Choroid plexus epithelial cell (primary cell): ENCODE results near the gene TMPRSS6.

Experiments used
- DNase-seq: peaks from one replicate; pipeline ENCODE4 v3.0.0-alpha.2; 2010; ENCODE audit warnings: low read depth
- H3K4me3 ChIP-seq: 2 replicates; pipeline ENCODE4 v1.5.1; 2011; ENCODE audit warnings: low read depth, mild to moderate bottlenecking, control low read depth, low read length, moderate library complexity
- TF ChIP-seq, protein P1 (sequence below): conservative IDR thresholded peaks from 2 replicates; pipeline ENCODE4 v1.5.1; 2011; ENCODE audit warnings: low read depth, mild to moderate bottlenecking, control low read depth, inconsistent platforms, low read length, moderate library complexity

Gene TMPRSS6

DNA sequence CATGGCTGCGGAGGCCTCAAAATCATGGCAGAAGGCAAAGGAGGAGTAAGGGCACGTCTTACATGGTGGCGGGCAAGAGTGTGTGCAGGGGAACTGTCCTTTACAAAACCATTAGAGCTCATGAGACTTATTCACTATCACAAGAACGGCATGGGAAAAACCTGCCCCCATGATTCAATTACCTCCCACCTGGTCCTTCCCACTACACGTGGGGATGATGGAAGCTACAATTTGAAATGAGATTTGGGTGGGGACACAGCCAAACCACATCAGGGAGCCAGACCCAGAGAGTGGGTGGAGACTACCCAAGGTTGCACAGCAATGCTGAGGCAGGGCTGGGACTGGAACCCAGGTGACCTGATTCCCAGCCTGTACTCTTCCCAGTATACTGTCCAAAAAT, 8.6 kb upstream of the TMPRSS6 start:
- DNase-seq, result no peak

DNA sequence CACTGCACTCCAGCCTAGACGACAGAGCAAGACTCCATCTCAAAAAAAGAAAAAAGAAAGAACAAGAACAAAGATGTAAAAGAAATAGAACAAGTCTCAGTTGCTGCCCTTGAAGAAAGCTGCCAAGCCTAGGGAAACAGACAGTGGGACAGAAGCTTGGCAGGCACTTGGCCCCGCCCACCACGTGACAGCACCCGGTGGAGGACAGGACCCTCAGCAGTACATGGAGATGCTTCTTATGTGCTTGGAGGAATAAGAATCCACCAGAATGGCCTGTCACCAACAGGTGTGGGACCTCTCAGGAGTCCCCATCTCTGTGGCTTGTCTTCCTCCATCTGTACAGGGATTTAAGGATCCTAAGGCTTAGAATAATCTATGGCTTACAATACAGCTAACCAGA, 7.6 kb upstream of the TMPRSS6 start:
- no peak for DNase-seq
- TF ChIP-seq, protein P1, sequence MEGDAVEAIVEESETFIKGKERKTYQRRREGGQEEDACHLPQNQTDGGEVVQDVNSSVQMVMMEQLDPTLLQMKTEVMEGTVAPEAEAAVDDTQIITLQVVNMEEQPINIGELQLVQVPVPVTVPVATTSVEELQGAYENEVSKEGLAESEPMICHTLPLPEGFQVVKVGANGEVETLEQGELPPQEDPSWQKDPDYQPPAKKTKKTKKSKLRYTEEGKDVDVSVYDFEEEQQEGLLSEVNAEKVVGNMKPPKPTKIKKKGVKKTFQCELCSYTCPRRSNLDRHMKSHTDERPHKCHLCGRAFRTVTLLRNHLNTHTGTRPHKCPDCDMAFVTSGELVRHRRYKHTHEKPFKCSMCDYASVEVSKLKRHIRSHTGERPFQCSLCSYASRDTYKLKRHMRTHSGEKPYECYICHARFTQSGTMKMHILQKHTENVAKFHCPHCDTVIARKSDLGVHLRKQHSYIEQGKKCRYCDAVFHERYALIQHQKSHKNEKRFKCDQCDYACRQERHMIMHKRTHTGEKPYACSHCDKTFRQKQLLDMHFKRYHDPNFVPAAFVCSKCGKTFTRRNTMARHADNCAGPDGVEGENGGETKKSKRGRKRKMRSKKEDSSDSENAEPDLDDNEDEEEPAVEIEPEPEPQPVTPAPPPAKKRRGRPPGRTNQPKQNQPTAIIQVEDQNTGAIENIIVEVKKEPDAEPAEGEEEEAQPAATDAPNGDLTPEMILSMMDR, result no peak
- H3K4me3 ChIP-seq, result no peak overlapping the region

More for the DNA sequence above, 8.6 kb upstream of the TMPRSS6 start:
- H3K4me3 ChIP-seq, result no peak overlapping the region
- TF ChIP-seq, protein P1, result no peak

DNA sequence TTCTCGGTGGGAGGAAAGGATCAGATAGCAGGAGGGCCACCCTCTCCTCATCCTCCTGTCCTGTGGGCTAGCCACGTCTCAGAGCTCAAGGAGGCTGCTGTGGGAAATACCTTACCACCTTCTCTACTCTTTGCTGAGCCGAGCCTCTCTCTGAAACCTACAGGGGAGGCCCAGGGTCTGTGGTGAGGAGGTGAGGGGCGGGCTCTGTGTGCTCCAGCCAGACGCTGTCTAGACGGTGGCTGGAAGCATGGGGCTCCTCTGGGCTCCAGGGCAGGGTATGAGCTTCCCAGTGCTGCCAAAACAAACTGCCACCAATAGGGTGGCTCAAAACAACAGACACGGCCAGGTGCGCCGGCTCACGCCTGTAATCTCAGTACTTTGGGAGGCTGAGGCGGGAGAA, 5.5 kb upstream of the TMPRSS6 start:
- DNase-seq, result no peak
- TF ChIP-seq, protein P1, result no peak
- H3K4me3 ChIP-seq, result no peak overlapping the region

DNA sequence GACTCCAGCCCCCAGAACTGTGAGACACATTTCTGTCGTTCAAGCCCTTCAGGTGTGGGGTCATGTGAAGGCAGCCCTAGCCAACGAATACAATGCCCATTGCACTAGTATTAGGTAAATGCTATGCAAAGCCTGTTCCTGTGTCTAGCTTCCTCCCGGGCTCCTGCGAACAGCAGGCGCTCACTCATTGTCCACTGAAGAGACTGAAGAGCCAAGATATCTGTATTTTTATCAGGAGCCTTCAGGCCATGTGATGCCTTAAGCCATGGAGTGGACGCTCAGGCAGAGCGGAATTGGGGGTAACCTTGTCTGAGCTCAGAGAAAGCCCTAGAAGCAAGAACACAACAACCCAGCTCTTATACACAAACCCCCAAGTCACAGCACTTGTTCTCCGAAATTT, 4.2 kb upstream of the TMPRSS6 start:
- no peak overlapping the region for H3K4me3 ChIP-seq
- TF ChIP-seq, protein P1, result no peak
- no peak for DNase-seq

DNA sequence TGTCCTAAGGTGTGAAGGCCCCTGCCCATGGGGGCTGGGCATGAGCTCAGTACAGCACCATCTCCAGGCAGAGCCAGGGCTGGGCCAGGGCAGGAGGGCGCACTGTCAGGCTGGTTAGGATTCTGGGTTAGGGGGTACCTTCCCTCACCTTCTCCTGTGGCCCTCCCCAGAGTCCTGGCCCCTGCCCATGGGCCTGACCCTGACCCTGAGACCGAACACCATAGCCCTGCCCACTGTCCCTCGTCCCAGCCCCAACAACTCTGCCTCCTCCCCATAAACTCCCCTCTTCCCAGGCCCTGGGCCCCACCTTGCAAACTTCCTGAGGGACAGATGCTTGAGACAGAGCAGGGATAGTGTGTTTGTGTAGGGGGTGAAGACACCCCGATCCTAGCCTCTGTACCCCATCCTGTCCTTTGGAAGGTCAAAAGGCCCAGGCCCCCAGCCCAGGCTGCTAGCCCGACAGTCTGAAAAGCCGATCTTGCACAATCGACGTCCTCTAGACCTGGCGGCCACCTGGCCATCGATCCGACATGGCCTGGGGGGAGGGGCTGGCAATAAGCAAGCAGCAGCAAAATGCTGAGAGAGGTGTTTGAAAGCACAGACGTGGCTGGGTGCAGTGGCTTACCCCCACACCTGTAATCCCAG, 2.7 kb upstream of the TMPRSS6 start:
- TF ChIP-seq, protein P1, result no peak

DNA sequence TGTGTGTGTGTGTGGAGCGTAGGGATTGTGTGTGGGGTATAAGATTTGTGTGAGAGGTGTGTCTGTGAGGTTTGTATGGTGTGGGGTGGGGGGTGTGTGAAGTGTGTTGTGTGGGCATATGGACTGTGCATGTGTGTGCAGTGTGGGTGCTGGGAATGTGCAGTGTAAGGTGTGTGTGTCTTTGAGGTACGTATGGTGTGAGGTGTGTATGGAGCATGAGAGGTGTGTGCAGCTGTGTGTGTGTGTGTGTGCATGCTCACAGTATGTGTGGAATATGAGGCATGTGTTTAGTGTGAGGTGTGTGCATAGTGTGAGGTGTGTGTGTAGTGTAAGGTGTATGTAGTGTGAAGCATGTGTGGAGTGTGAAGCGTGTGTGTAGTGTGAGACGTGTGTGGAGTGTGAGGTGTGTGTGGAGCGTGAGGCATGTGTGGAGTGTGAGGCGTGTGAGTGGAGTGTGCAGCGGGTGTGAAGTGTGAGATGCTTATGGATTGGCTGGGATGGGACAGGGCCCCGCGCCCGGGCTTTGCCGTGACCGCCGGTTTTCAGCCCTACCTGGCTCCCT, 1.7 kb upstream of the TMPRSS6 start:
- TF ChIP-seq, protein P1, result no peak
- no peak overlapping the region for H3K4me3 ChIP-seq
- DNase-seq, result no peak

More for the DNA sequence above, 2.7 kb upstream of the TMPRSS6 start:
- H3K4me3 ChIP-seq, result no peak overlapping the region
- DNase-seq, result no peak
